ENCODE measurements around the gene TCEAL1. TPM values are rescaled to one million over a fixed set of nuclear protein-coding genes. Genes with fewer than 3 reads are reported as not detected.
A peak's percentile ranks its signal among the peaks of the same experiment; 100 is the strongest.

The TCEAL1 gene
- total and polyA plus RNA-seq, 2 of the 13 experiments (the other 11 are each of a cell fraction or from before 2014, with no cell fraction given): 11.2 to 14.8 TPM

GRCh38 chrX:103629318-103630170 lies 769 bp downstream of the TCEAL1 start (continued):
- TF ChIP-seq, protein P1, sequence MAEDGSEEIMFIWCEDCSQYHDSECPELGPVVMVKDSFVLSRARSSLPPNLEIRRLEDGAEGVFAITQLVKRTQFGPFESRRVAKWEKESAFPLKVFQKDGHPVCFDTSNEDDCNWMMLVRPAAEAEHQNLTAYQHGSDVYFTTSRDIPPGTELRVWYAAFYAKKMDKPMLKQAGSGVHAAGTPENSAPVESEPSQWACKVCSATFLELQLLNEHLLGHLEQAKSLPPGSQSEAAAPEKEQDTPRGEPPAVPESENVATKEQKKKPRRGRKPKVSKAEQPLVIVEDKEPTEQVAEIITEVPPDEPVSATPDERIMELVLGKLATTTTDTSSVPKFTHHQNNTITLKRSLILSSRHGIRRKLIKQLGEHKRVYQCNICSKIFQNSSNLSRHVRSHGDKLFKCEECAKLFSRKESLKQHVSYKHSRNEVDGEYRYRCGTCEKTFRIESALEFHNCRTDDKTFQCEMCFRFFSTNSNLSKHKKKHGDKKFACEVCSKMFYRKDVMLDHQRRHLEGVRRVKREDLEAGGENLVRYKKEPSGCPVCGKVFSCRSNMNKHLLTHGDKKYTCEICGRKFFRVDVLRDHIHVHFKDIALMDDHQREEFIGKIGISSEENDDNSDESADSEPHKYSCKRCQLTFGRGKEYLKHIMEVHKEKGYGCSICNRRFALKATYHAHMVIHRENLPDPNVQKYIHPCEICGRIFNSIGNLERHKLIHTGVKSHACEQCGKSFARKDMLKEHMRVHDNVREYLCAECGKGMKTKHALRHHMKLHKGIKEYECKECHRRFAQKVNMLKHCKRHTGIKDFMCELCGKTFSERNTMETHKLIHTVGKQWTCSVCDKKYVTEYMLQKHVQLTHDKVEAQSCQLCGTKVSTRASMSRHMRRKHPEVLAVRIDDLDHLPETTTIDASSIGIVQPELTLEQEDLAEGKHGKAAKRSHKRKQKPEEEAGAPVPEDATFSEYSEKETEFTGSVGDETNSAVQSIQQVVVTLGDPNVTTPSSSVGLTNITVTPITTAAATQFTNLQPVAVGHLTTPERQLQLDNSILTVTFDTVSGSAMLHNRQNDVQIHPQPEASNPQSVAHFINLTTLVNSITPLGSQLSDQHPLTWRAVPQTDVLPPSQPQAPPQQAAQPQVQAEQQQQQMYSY (CRISPR knock-in tag; IDR thresholded peaks at IDR 0.05): no peak
- TF ChIP-seq ZNF10 (CRISPR knock-in tag; IDR thresholded peaks at IDR 0.05; ENCODE audit: borderline replicate concordance, low read depth): no peak
- no peak for TF ChIP-seq BORCS8-MEF2B (CRISPR knock-in tag; IDR thresholded peaks at IDR 0.05)
- no peak for TF ChIP-seq CEBPG (CRISPR knock-in tag; IDR thresholded peaks at IDR 0.05)
- TF ChIP-seq SOX5 (CRISPR knock-in tag; IDR thresholded peaks at IDR 0.05; ENCODE audit: borderline replicate concordance): no peak
- no peak for TF ChIP-seq ZBED4 (CRISPR knock-in tag; IDR thresholded peaks at IDR 0.05; ENCODE audit: borderline replicate concordance)
- 0 out of 2 replicates have a peak, but pooled peaks have one; percentile 29 for TF ChIP-seq ZMAT3 (CRISPR knock-in tag; conservative IDR thresholded peaks at IDR 0.05)
- TF ChIP-seq BATF2 (CRISPR knock-in tag; IDR thresholded peaks at IDR 0.05): no peak
- TF ChIP-seq ZNF432 (CRISPR knock-in tag; IDR thresholded peaks at IDR 0.05; ENCODE audit: borderline replicate concordance): no peak
- no peak for TF ChIP-seq ZSCAN22 (CRISPR knock-in tag; IDR thresholded peaks at IDR 0.05)
- TF ChIP-seq ZFP36 (IDR thresholded peaks at IDR 0.05; ENCODE audit: borderline replicate concordance, low read depth, low read length, partially characterized antibody): no peak
- TF ChIP-seq AKNA (CRISPR knock-in tag; IDR thresholded peaks at IDR 0.05; ENCODE audit: borderline replicate concordance): no peak
- TF ChIP-seq PHF21A (CRISPR knock-in tag; IDR thresholded peaks at IDR 0.05): no peak
